HEK293 (cell line): ENCODE data around the gene OR13C4.

ENCODE experiments used
- CTCF ChIA-PET: fragments of 350-600 bp; formaldehyde crosslinking; extraction: SDS; loops from one replicate; lab custom pipeline; 2021; ENCODE audit warnings: antibody characterized with exemption; lab: Yijun Ruan, JAX
- POLR2A ChIA-PET: fragments of 300-600 bp; formaldehyde crosslinking; extraction: SDS; loops from one replicate; lab custom pipeline; 2020; ENCODE audit warnings: antibody characterized with exemption, inconsistent platforms; lab: Yijun Ruan, JAX
- H3K27ac ChIP-seq: fragments of 200-500 bp; sonication (Bioruptor generic); 2 replicates; pipeline ENCODE4 v1.5.1; 2014; ENCODE audit warnings: low read depth, low read length, control low read depth, inconsistent platforms; ENCODE audit errors: extremely low read depth
- H3K36me3 ChIP-seq, 2 experiments: fragments of 200-500 bp in 1 of 2; sonication (Bioruptor generic) in 1 of 2; 1 replicate in 1 of 2; 2 replicates in 1 of 2; pipeline ENCODE4 v1.5.1; 2014 to 2017; ENCODE audit warnings: inconsistent platforms in 2 of 2, low read length in 2 of 2; ENCODE audit not compliant: control insufficient read depth in 2 of 2, insufficient read depth in 1 of 2
- H3K4me1 ChIP-seq: fragments of 200-500 bp; sonication (Bioruptor generic); 2 replicates; pipeline ENCODE4 v1.5.1; 2014; ENCODE audit warnings: mild to moderate bottlenecking, low read length, inconsistent platforms; ENCODE audit not compliant: control insufficient read depth, insufficient read depth
- H3K4me3 ChIP-seq: 2 replicates; pipeline ENCODE4 v1.5.1; 2011; ENCODE audit warnings: low read depth, mild to moderate bottlenecking, control low read depth, low read length, moderate library complexity
- H3K9me3 ChIP-seq: fragments of 200-500 bp; sonication (Bioruptor generic); 2 replicates; pipeline ENCODE4 v1.5.1; 2014; ENCODE audit warnings: low read depth, low read length, inconsistent platforms; ENCODE audit not compliant: control insufficient read depth, insufficient read depth
- ZBTB21 ChIP-seq: fragments of 450-650 bp; formaldehyde crosslinking; IDR thresholded peaks from 2 replicates; pipeline ENCODE4 v1.5.1; 2017; ENCODE audit warnings: missing biosample characterization, missing genetic modification characterization
- ZBTB44 ChIP-seq: fragments of 450-650 bp; IDR thresholded peaks from 2 replicates; pipeline ENCODE4 v1.5.1; 2018; ENCODE audit warnings: missing biosample characterization, mild to moderate bottlenecking, missing genetic modification characterization
- ZBTB48 ChIP-seq: fragments of 450-650 bp; formaldehyde crosslinking; IDR thresholded peaks from 2 replicates; pipeline ENCODE4 v1.5.1; 2016; ENCODE audit warnings: missing biosample characterization, missing genetic modification characterization
- ZFP3 ChIP-seq: fragments of 450-650 bp; formaldehyde crosslinking; IDR thresholded peaks from 2 replicates; pipeline ENCODE4 v1.5.1; 2016; ENCODE audit warnings: low read depth, missing biosample characterization, missing genetic modification characterization
- ZNF10 ChIP-seq: fragments of 450-650 bp; formaldehyde crosslinking; IDR thresholded peaks from 2 replicates; pipeline ENCODE4 v1.5.1; 2017; ENCODE audit warnings: missing biosample characterization, missing genetic modification characterization
- ZNF211 ChIP-seq: fragments of 450-650 bp; formaldehyde crosslinking; IDR thresholded peaks from 2 replicates; pipeline ENCODE4 v1.5.1; 2016; ENCODE audit warnings: low read depth, missing biosample characterization, missing genetic modification characterization
- ZNF24 ChIP-seq: fragments of 450-650 bp; formaldehyde crosslinking; IDR thresholded peaks from 2 replicates; pipeline ENCODE4 v1.5.1; 2016; ENCODE audit warnings: missing biosample characterization, missing genetic modification characterization
- ZNF292 ChIP-seq: fragments of 450-650 bp; formaldehyde crosslinking; IDR thresholded peaks from 2 replicates; pipeline ENCODE4 v1.5.1; 2016; ENCODE audit warnings: low read depth, missing biosample characterization, missing genetic modification characterization, borderline replicate concordance
- ZNF311 ChIP-seq: fragments of 450-650 bp; formaldehyde crosslinking; IDR thresholded peaks from 2 replicates; pipeline ENCODE4 v1.5.1; 2017; ENCODE audit warnings: missing biosample characterization, missing genetic modification characterization, borderline replicate concordance
- ZNF37A ChIP-seq: fragments of 450-650 bp; IDR thresholded peaks from 2 replicates; pipeline ENCODE4 v1.5.1; 2018; ENCODE audit warnings: missing biosample characterization, missing genetic modification characterization
- ZNF530 ChIP-seq: fragments of 450-650 bp; formaldehyde crosslinking; IDR thresholded peaks from 2 replicates; pipeline ENCODE4 v1.5.1; 2016; ENCODE audit warnings: low read depth, missing biosample characterization, missing genetic modification characterization
- ZNF558 ChIP-seq: fragments of 450-650 bp; formaldehyde crosslinking; IDR thresholded peaks from 2 replicates; pipeline ENCODE4 v1.5.1; 2016; ENCODE audit warnings: missing biosample characterization, missing genetic modification characterization
- ZNF560 ChIP-seq: fragments of 450-650 bp; formaldehyde crosslinking; IDR thresholded peaks from 2 replicates; pipeline ENCODE4 v1.5.1; 2017; ENCODE audit warnings: missing biosample characterization, missing genetic modification characterization, borderline replicate concordance
- ZNF660 ChIP-seq: fragments of 450-650 bp; IDR thresholded peaks from 2 replicates; pipeline ENCODE4 v1.5.1; 2018; ENCODE audit warnings: missing biosample characterization, mild to moderate bottlenecking, missing genetic modification characterization
- ZNF747 ChIP-seq: fragments of 450-650 bp; formaldehyde crosslinking; IDR thresholded peaks from 2 replicates; pipeline ENCODE4 v1.5.1; 2016; ENCODE audit warnings: missing biosample characterization, missing genetic modification characterization
- ZNF76 ChIP-seq: fragments of 450-650 bp; formaldehyde crosslinking; IDR thresholded peaks from 2 replicates; pipeline ENCODE4; 2016; ENCODE audit warnings: low read depth, missing biosample characterization, missing genetic modification characterization, borderline replicate concordance
- ZNF785 ChIP-seq: fragments of 450-650 bp; formaldehyde crosslinking; IDR thresholded peaks from 2 replicates; pipeline ENCODE4 v1.5.1; 2016; ENCODE audit warnings: missing biosample characterization, missing genetic modification characterization
- ZSCAN16 ChIP-seq: fragments of 450-650 bp; formaldehyde crosslinking; IDR thresholded peaks from 2 replicates; pipeline ENCODE4 v1.5.1; 2016; ENCODE audit warnings: missing biosample characterization, missing genetic modification characterization
- ZXDB ChIP-seq: fragments of 450-650 bp; formaldehyde crosslinking; IDR thresholded peaks from 2 replicates; pipeline ENCODE4 v1.5.1; 2016; ENCODE audit warnings: missing biosample characterization, missing genetic modification characterization
- TF ChIP-seq, protein P1 (sequence below): fragments of 450-650 bp; formaldehyde crosslinking; IDR thresholded peaks from 2 replicates; pipeline ENCODE4 v1.5.1; 2017; ENCODE audit warnings: missing biosample characterization, missing genetic modification characterization

OR13C4 gene

DNA sequence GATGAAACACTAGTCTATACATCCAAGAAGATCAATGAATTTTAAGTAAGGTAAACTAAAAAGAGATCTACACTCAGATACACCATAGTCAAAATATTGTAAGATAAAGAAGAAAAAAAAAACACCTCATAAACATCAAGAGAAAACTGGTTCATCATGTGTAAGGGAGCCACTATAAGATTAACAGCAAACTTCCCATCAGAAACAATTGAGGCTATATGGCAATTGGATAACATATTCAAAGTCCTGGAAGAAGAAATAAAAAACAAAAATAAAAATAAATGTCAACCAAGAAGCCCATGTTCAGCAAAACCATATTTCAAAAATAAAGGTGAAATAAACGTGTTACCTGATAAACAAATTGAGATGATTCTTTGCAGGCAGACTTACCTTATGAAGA is 45.6 kb upstream of the OR13C4 start (continued):
- TF ChIP-seq ZNF37A: no peak
- TF ChIP-seq ZNF660 (tag by site-specific recombination): no peak

DNA sequence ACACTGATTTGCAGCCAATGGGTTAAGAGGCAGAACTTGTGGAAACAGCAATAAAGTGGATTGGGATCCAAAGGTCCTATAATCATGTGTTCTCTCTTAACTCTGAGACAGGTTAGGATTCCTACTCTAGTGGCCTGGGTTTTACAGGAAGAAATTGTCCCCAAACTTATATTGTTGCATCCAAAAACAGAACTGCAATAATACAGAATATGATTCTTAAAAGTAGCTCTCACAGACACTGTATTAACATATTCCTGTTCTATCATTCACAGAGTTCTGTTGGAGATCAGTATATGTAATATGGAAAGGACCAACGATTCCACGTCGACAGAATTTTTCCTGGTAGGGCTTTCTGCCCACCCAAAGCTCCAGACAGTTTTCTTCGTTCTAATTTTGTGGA is 41.9 kb upstream of the OR13C4 start, which contains the start of gene OR13C8:
TSS of gene OR13C8 (plus strand) at position 301 of the 400 bp plus-strand sequence. CDS start at position 301, 0 bp downstream.
- Histone ChIP-seq H3K4me1 (no peaks in the 10 kb centered on the region), H3K9me3 (no peaks in the 10 kb centered on the region)
- CTCF ChIA-PET: interaction anchor here (0.6 kb wide), 1 partner anchor 17 kb away, joined by 3 read pairs; no protein-coding TSS in a partner anchor

GRCh38 chr9:104564358-104564757 is 37.3 kb upstream of the OR13C4 start:
- TF ChIP-seq, protein P1, sequence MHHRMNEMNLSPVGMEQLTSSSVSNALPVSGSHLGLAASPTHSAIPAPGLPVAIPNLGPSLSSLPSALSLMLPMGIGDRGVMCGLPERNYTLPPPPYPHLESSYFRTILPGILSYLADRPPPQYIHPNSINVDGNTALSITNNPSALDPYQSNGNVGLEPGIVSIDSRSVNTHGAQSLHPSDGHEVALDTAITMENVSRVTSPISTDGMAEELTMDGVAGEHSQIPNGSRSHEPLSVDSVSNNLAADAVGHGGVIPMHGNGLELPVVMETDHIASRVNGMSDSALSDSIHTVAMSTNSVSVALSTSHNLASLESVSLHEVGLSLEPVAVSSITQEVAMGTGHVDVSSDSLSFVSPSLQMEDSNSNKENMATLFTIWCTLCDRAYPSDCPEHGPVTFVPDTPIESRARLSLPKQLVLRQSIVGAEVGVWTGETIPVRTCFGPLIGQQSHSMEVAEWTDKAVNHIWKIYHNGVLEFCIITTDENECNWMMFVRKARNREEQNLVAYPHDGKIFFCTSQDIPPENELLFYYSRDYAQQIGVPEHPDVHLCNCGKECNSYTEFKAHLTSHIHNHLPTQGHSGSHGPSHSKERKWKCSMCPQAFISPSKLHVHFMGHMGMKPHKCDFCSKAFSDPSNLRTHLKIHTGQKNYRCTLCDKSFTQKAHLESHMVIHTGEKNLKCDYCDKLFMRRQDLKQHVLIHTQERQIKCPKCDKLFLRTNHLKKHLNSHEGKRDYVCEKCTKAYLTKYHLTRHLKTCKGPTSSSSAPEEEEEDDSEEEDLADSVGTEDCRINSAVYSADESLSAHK (tag by site-specific recombination): no peak
- TF ChIP-seq ZNF10 (tag by site-specific recombination) (no peak), ZFP3 (tag by site-specific recombination) (no peak), ZXDB (tag by site-specific recombination) (no peak), ZNF785 (no peak), ZNF530 (tag by site-specific recombination) (no peak)
- Histone ChIP-seq H3K9me3 (no peaks in the 10 kb centered on the region), H3K4me3 (no peak overlapping the region), H3K27ac (no peak overlapping the region), H3K4me1 (no peaks in the 10 kb centered on the region), H3K36me3 (no peaks in the 10 kb centered on the region)
- ChIA-PET CTCF (interaction anchor here (0.7 kb wide), 2 partner anchors 52 to 64 kb away, joined by 3 to 4 read pairs; no protein-coding TSS in a partner anchor), POLR2A (no interaction called here)

More for the DNA sequence above, 41.9 kb upstream of the OR13C4 start, which contains the start of gene OR13C8:
- Histone ChIP-seq H3K4me3 (no peak within 1 kb of the TSS), H3K36me3 (no peaks in the 10 kb centered on the region), H3K27ac (no peak within 1 kb of the TSS)
- POLR2A ChIA-PET: no interaction called here
- TF ChIP-seq ZNF560 (tag by site-specific recombination) (no peak), ZBTB44 (tag by site-specific recombination) (no peak)
- TF ChIP-seq, all 188 proteins: peak for 0

- POLR2A ChIA-PET: no interaction called here
- no peaks in the 10 kb centered on the region for H3K4me1 ChIP-seq
- CTCF ChIA-PET: interaction anchor here (1.1 kb wide), 1 partner anchor 31 kb away, joined by 4 read pairs; no protein-coding TSS in a partner anchor
- H3K4me3 ChIP-seq: no peak overlapping the region
- no peaks in the 10 kb centered on the region for H3K36me3 ChIP-seq
- no peaks in the 10 kb centered on the region for H3K9me3 ChIP-seq
- no peak overlapping the region for H3K27ac ChIP-seq
- TF ChIP-seq ZNF558 (tag by site-specific recombination): no peak
- TF ChIP-seq ZNF211: no peak
- no peak for TF ChIP-seq ZNF292 (tag by site-specific recombination)
- no peak for TF ChIP-seq ZNF76 (tag by site-specific recombination)
- no peak for TF ChIP-seq ZNF311 (tag by site-specific recombination)
- TF ChIP-seq ZBTB21 (tag by site-specific recombination): no peak
- no peak for TF ChIP-seq ZBTB48 (tag by site-specific recombination)
- TF ChIP-seq ZNF24 (tag by site-specific recombination): no peak
- no peak for TF ChIP-seq ZSCAN16 (tag by site-specific recombination)
- no peak for TF ChIP-seq ZNF747 (tag by site-specific recombination)
Measured at GRCh38 chr9:104556830-104557634, 30.0 kb upstream of the OR13C4 start.
